ENCODE measurements around the gene ADA. TPM values are rescaled to one million over a fixed set of nuclear protein-coding genes. Genes with fewer than 3 reads are reported as not detected.

Gene ADA
- total RNA-seq, 4 donors from 2014 or later: 2.6 to 5.4 (median 2.9) TPM

DNA sequence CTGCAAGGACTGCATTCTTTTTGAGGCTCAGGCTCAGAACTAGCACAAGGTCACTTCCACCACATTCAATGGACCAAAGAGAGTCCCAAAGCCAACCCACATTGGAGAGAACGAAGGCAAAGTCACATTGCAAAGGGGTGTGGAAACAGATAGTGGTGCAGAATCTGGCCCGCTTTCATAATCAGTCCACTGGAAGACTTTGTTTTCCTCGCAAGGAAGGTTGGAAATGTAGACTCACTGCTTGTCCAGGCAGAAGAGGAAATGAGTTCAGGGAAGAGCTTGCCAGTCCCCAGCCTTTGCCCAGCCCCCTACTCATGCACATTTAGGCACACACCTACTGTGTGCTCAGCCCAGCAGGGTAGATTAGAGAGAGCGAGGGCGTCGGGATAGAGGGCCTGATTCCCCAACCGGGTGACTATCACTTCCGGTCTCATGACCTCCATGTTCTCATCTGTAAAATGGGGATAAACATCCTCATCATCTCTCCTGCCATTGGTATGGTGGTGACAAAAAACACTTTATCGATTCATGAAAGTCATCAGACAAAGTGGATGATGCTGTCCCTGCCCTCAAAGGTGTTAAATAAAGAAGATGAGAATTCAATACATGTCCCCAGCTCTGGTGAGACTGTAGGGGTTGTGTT, 39.4 kb upstream of the ADA start:
- in situ Hi-C loops (cut with MboI; ENCODE audit: low pct_ligation_motif_present in 1 of 4, low pct_unique_long_range_greater_than_20kb in 1 of 4, low sequenced_read_pairs in 3 of 4): loop anchor here in 1 of 4 donors (25.0 kb wide), 1 partner anchor 171 kb away; no protein-coding TSS in a partner anchor
- intact Hi-C loops (cut with DNase I; ENCODE audit: low total_unique reads): no loop called here
- Histone ChIP-seq H3K4me1 (peaks cover 0 to 11% (median 0%) of the 10 kb centered on the region in 4 donors), H3K36me3 (no peaks in the 10 kb centered on the region), H3K4me3 (no peak overlapping the region), H3K27ac (peak overlapping the region in 1 of 4 donors; percentile 5), H3K9me3 (no peaks in the 10 kb centered on the region), H3K27me3 (no peaks in the 10 kb centered on the region)
- DNase-seq: no peak
- WGBS, 2 donors (ENCODE audit: low coverage in 1 of 2): 80 to 86% methylated on average over 4 to 9 of the region's 9 CpGs
- TF ChIP-seq POLR2AphosphoS5 (IDR thresholded peaks at IDR 0.05) (no peak), POLR2A (IDR thresholded peaks at IDR 0.05) (no peak), EP300 (IDR thresholded peaks at IDR 0.05; ENCODE audit: low read depth) (no peak)
- TF ChIP-seq, protein P1, sequence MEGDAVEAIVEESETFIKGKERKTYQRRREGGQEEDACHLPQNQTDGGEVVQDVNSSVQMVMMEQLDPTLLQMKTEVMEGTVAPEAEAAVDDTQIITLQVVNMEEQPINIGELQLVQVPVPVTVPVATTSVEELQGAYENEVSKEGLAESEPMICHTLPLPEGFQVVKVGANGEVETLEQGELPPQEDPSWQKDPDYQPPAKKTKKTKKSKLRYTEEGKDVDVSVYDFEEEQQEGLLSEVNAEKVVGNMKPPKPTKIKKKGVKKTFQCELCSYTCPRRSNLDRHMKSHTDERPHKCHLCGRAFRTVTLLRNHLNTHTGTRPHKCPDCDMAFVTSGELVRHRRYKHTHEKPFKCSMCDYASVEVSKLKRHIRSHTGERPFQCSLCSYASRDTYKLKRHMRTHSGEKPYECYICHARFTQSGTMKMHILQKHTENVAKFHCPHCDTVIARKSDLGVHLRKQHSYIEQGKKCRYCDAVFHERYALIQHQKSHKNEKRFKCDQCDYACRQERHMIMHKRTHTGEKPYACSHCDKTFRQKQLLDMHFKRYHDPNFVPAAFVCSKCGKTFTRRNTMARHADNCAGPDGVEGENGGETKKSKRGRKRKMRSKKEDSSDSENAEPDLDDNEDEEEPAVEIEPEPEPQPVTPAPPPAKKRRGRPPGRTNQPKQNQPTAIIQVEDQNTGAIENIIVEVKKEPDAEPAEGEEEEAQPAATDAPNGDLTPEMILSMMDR (IDR thresholded peaks at IDR 0.05): no peak

DNA sequence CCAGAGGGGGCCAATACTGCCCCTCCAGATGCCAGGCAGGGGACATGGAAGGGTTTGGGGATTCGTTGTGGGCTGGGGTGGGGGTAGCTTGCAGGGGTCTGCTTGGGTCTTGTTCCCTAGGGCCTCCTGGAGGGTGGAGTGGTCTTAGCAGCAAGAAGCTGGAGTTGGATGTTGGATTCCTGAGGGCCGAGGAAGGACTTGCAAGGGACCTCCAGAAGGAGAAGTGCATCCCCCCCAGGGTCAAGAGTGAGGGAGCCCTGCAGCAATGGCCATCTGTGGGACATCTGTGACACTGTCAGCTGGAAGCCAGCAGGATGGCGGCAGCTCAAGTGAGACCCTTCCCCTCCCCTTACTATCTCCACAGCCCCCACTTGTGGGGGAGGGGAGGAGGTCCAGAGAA, 38.3 kb upstream of the ADA start:
- WGBS, 2 donors (ENCODE audit: low coverage in 1 of 2): 73% methylated on average over 3 of the region's 3 CpGs; no CpG with 5 or more reads in 1 of the 2 donors
- intact Hi-C loops (cut with DNase I; ENCODE audit: low total_unique reads): loop anchor here (5.0 kb wide), 1 partner anchor 177 kb away; no protein-coding TSS in a partner anchor
- no peak for DNase-seq
- in situ Hi-C loops (cut with MboI; ENCODE audit: low pct_ligation_motif_present in 1 of 4, low pct_unique_long_range_greater_than_20kb in 1 of 4, low sequenced_read_pairs in 3 of 4): loop anchor here (5.0 to 25.0 kb wide), 4 partner anchors 42 to 177 kb away; no protein-coding TSS in a partner anchor
- peaks cover 0 to 16% (median 0%) of the 10 kb centered on the region in 4 donors for H3K4me1 ChIP-seq
- H3K27ac ChIP-seq: no peak overlapping the region
- H3K4me3 ChIP-seq: no peak overlapping the region
- no peaks in the 10 kb centered on the region for H3K27me3 ChIP-seq
- TF ChIP-seq POLR2A (IDR thresholded peaks at IDR 0.05) (no peak), POLR2AphosphoS5 (IDR thresholded peaks at IDR 0.05) (no peak), EP300 (IDR thresholded peaks at IDR 0.05; ENCODE audit: low read depth) (no peak)
- TF ChIP-seq, protein P1 (IDR thresholded peaks at IDR 0.05): no peak
- no peaks in the 10 kb centered on the region for H3K9me3 ChIP-seq
- no peaks in the 10 kb centered on the region for H3K36me3 ChIP-seq

DNA sequence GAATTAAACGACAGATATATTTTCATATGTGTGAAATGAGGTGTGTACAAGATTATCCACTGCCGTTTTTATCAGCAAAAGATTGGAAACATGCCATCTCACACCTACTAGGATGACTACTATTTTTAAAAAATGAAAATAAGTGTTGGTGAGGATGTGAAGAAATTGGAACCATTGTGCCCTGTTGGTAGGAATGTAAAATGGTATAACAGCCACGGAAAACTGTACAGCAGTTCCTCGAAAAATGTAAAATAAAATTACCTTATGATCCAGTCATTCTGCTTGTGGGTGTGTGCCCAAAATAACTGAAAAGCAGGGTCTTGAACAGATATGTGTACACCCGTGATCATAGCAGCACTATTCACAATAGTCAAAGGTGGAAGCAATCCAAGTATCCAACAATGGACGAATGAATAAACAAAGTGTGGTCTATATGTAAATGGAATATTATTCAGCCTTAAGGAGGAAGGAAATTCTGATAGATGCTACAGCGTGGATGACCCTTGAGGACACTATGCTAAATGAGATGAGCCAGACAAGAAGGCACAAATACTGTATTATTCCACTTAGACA, 36.6 kb upstream of the ADA start:
- intact Hi-C loops (cut with DNase I; ENCODE audit: low total_unique reads): loop anchor here (5.0 kb wide), 1 partner anchor 179 kb away; no protein-coding TSS in a partner anchor
- Histone ChIP-seq H3K9me3 (no peaks in the 10 kb centered on the region), H3K36me3 (no peaks in the 10 kb centered on the region), H3K4me3 (no peak overlapping the region), H3K27me3 (no peaks in the 10 kb centered on the region), H3K27ac (no peak overlapping the region), H3K4me1 (peaks cover 0 to 15% (median 0%) of the 10 kb centered on the region in 4 donors)
- DNase-seq: no peak
- WGBS, 2 donors (ENCODE audit: low coverage in 1 of 2): 42 to 44% methylated on average over 5 to 7 of the region's 7 CpGs
- in situ Hi-C loops (cut with MboI; ENCODE audit: low pct_ligation_motif_present in 1 of 4, low pct_unique_long_range_greater_than_20kb in 1 of 4, low sequenced_read_pairs in 3 of 4): loop anchor here (5.0 to 25.0 kb wide), 4 partner anchors 44 to 179 kb away; no protein-coding TSS in a partner anchor
- TF ChIP-seq, protein P1 (IDR thresholded peaks at IDR 0.05): no peak
- TF ChIP-seq POLR2A (IDR thresholded peaks at IDR 0.05) (no peak), POLR2AphosphoS5 (IDR thresholded peaks at IDR 0.05) (no peak), EP300 (IDR thresholded peaks at IDR 0.05; ENCODE audit: low read depth) (no peak)

DNA sequence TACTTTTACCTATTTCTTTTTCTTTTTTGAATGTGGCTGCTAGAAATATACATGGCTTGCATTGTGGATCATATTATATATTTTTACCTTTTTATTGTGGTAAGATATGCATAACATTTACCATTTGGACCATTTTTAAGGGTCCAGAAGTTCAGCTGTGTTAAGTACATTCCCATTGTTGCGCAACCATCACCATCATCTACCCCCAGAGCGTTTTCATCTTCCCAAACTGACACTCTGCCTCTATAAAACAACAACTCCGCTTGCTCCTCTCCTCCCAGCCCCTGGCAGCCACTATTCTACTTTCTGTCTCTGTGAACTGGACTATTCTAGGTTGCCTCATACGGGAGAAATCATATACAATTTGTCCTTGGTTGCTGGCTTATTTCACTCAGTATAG, 35.4 kb upstream of the ADA start:
- no peak overlapping the region for H3K27ac ChIP-seq
- no peaks in the 10 kb centered on the region for H3K36me3 ChIP-seq
- intact Hi-C loops (cut with DNase I; ENCODE audit: low total_unique reads): loop anchor here (5.0 kb wide), 1 partner anchor 180 kb away; no protein-coding TSS in a partner anchor
- H3K4me1 ChIP-seq: peaks cover 0 to 9% (median 0%) of the 10 kb centered on the region in 4 donors
- TF ChIP-seq, protein P1 (IDR thresholded peaks at IDR 0.05): no peak
- TF ChIP-seq POLR2A (IDR thresholded peaks at IDR 0.05): no peak
- no peak for TF ChIP-seq POLR2AphosphoS5 (IDR thresholded peaks at IDR 0.05)
- TF ChIP-seq EP300 (IDR thresholded peaks at IDR 0.05; ENCODE audit: low read depth): no peak
- DNase-seq: no peak
- no peaks in the 10 kb centered on the region for H3K9me3 ChIP-seq
- WGBS, 2 donors (ENCODE audit: low coverage in 1 of 2): 83 to 94% methylated on average over 4 of the region's 4 CpGs
- in situ Hi-C loops (cut with MboI; ENCODE audit: low pct_ligation_motif_present in 1 of 4, low pct_unique_long_range_greater_than_20kb in 1 of 4, low sequenced_read_pairs in 3 of 4): loop anchor here (5.0 to 25.0 kb wide), 4 partner anchors 45 to 180 kb away; no protein-coding TSS in a partner anchor
- no peaks in the 10 kb centered on the region for H3K27me3 ChIP-seq
- no peak overlapping the region for H3K4me3 ChIP-seq
